Measurements from ENCODE around the gene TKTL1.
A peak's percentile ranks its signal among the peaks of the same experiment; 100 is the strongest.

Gene TKTL1

DNA sequence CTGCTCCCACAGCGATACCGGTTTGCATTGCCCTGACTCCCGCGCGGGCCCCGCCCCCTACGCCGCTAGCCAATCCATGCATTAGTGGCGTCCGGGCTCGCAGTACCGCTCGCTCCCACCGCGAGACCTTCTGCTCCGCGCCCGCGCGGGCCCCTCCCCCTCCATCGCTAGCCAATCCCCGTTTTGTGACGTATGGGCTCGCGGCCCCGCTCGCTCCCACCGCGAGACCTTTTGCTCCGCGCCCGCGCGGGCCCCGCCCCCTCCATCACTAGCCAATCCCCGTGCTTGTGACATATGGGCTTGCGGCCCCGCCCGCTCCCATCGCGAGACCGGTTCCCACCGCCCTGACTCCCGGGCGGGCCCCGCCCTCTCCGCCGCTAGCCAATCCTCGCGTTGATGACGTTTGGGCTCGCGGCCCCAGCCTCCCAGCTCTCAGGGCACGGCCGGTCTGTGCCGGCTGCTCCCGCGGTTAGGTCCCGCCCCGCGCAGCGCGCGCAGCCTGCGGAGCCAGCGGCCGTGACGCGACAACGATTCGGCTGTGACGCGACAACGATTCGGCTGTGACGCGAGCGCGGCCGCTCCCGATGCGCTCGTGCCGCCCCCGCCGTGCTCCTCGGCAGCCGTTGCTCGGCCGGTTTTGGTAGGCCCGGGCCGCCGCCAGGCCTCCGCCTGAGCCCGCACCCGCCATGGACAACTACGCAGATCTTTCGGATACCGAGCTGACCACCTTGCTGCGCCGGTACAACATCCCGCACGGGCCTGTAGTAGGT lies 83.4 kb downstream of the TKTL1 start, which contains the start of gene EMD:
Gene EMD (plus strand): TSS at position 497 of the 770 bp plus-strand sequence. CDS start 190 bp downstream, at position 687.
- peak; percentile 99 for DNase-seq

DNA sequence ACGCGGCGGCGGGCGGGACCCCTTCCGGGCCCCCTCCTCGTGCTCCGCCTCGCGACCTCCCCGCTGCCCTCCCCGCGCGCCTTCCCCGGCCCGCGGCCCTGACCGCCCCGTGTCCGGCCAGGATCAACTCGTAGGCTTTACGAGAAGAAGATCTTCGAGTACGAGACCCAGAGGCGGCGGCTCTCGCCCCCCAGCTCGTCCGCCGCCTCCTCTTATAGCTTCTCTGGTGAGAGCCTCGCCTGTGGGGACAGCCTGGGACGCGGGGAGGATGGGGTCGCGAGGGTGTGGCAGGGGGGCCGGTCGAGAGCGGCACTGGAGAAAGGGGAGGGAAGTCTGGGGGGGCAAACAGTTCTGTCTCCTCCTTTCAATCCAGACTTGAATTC lies 84.0 kb downstream of the TKTL1 start:
- DNase-seq = no peak

Measured in NCI-H1092 treated with DMSO at 0.1 percent for 48 hours (cell line).